GM10266 (cell line): Measurements from ENCODE around the gene JPH3.

Experiments
- DNase-seq: peaks from one replicate; pipeline ENCODE4 v3.0.0; 2012; ENCODE audit errors: extremely low spot score
- TF ChIP-seq, protein P1 (sequence below): IDR thresholded peaks from 2 replicates; pipeline ENCODE4 v1.5.1; 2012; ENCODE audit warnings: mild to moderate bottlenecking, low read depth; ENCODE audit not compliant: control insufficient read depth, insufficient read depth; ENCODE audit errors: missing control alignments

JPH3 gene

DNA sequence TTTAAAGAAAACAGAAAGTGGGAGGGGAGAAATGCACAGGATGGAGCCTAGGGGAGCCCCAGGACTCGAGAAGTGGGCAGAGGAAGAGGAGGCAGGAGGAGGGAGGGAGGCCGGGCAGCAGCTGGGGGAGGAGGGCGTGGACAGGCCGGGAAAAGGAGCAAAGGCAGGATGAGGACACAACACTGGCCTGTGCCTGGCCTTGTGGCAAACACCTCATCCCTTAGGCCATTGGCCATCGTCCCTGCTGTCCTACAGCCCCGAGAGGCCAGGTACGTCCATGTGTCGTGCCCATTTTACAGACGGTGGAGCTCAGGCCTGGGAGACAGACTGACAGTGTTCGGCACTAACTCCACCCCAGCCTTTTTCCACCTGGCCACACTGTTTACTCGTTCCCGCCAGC is 15.9 kb downstream of the JPH3 start:
- TF ChIP-seq, protein P1, sequence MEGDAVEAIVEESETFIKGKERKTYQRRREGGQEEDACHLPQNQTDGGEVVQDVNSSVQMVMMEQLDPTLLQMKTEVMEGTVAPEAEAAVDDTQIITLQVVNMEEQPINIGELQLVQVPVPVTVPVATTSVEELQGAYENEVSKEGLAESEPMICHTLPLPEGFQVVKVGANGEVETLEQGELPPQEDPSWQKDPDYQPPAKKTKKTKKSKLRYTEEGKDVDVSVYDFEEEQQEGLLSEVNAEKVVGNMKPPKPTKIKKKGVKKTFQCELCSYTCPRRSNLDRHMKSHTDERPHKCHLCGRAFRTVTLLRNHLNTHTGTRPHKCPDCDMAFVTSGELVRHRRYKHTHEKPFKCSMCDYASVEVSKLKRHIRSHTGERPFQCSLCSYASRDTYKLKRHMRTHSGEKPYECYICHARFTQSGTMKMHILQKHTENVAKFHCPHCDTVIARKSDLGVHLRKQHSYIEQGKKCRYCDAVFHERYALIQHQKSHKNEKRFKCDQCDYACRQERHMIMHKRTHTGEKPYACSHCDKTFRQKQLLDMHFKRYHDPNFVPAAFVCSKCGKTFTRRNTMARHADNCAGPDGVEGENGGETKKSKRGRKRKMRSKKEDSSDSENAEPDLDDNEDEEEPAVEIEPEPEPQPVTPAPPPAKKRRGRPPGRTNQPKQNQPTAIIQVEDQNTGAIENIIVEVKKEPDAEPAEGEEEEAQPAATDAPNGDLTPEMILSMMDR, result no peak
- no peak for DNase-seq

DNA sequence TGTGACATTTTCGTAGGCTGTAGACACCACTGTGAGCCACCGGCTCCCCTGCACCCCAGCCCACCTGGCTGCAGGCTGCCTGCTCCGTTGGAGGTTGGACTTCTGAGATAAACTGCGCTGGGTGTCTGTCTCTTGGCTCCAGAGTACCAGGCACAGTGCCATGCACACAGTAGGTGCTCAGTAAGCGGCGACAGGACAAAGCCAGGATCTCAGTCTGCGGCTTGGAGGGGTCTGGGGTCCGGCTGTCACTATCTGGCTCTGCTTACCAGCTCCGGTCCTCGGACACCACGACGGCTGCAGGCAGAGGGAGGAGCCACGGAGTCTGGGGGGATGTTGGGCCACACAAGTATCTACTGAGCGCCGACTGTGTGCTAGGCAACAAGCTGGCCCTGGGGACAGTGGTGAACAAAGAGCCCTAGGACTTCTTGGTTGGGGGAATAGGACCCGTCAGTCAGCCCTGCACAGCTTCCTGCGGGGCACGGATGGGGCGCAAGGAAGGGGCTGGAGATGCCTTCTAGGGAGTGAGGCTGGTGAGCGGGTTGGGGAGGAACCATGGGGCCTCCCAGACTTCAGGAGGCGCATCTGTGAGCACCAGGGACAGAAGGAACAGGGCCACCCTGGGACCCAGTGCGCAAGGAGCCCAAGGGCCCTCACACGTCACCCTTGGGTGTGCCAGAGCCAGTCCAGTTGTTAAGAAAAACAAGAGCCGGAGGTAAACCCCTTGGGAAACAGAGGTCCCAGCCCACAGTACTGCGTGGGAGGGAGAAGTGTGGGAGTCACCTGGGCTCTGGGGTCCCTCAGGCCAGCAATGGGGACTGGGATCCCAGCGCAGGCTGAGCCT is 17.3 kb downstream of the JPH3 start:
- TF ChIP-seq, protein P1, result no peak

DNA sequence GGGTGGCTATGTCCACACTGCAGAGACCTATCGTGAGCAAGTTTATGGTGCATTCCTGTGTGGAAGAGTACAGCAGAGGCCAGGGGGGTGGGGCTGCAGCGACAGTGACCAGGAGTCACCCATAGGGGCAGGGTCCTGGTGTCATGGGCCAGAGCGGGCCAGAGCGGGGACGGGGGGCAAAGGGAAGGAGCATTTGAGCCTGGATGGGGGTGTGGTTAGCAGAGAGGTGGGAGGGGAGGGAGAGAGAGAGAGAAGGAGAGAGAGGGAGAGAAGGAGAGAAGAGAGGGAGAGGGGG is 17.8 kb downstream of the JPH3 start:
- TF ChIP-seq, protein P1, result no peak

More for the DNA sequence above, 17.3 kb downstream of the JPH3 start:
- no peak for DNase-seq

DNA sequence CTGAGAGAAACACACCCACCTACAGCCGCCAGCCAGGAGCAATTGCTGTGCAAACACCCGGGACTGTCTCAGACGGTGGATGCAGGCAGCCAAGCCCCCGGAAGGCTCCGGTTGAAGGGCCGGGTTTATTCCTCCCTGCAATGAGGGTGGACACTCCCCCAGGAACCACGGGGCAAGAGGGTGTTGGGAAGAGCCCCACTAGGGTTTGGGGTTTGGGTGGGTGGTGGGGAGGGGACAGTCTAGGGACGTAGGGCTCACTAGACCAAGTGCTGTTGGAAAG is 19.2 kb downstream of the JPH3 start:
- TF ChIP-seq, protein P1, result no peak
- no peak for DNase-seq

More for the DNA sequence above, 17.8 kb downstream of the JPH3 start:
- no peak for DNase-seq

DNA sequence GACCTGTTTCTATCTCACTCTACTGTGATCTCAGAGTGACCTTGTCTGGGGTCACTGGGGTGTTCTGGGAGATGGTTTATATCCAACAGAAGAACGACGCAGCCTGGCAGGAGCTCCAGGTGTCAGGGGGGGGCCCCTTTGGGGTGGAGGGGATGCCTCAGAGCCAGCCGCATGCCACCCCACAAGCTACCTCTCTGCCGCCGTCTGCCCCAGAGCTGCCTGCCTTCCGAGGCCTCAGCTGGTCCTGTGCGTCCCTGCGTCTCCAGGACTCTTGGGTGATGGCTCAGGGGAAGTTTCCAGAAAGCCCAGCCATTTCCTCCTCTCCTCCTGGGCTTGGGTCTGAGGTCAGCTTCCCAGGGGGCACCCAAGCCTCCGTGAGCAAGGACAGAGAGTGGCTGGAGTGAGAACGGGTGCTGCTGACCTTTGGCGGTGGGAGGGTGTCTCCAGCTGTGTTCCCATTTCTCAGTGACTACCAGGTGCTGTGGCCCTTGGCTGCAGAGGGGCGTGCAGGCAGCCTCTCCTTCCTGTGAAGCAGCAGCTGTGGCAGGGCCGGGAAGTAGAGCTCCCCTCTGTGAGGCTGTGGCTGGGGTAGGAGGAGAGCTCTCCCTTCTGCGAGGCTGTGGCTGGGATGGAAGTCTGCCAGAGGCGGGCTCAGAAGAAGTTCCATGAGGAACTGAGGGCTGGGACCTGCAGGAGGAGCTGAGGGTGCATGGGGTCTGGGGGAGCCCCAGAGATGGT is 19.8 kb downstream of the JPH3 start:
- DNase-seq, result no peak
- TF ChIP-seq, protein P1, result no peak

DNA sequence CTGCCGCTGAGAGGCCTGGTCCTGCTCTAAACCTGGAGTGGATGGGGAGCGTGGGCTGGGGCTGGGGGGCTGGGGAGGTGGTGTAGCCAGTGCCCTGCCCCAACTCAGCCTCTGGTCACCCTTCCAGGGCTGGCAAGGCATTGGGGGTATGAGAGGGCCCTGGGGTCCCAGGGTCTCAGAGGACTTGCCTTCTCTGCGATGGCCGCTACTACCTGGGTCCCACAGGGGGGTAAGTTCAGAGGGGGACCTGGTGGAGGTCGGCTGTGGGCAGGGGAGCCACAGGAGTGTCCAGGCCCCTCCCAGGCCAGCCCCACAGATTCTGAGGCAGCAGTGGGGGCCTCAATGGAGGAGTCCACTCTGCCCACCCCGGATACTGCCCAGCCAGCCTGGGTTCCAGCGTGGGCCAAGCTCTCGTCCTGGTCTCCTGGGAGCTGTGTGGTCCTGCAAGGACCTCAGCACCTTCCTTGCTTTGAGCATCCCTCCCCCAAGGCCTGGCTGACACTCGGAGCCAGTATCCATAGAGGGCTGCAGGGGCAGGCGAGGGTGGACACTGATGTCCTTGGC is 20.5 kb downstream of the JPH3 start:
- TF ChIP-seq, protein P1, result no peak
- DNase-seq, result no peak

DNA sequence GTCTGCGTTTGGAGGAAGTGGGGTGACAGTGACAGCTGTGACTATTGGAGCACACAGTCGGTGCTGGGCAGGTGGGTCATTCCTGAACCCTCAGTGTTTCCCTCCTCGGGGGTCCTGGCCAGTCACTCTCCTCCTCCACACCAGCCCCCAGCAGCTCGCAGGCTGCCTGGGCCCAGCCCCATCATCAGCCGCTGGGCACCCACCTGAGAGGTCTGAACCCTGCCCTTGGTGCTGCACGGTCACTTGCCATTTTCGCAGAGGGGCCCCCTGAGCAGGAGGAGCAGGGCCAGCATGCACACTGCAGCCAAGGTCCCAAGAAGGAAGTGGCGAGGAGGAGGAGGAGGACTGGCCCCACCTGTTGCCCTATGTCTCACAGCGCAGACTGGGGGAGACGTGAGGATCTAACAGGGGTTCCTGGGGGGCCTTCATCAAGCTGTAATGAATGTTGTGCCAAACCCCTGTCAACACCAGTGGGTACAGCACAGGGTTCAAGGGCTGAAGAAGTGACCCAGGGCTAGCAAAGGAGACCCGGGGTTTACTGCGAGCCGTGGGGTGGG is 23.0 kb downstream of the JPH3 start:
- TF ChIP-seq, protein P1, result no peak
- DNase-seq, result no peak
